IMR-90 (cell line): ENCODE data around the gene SLC26A8. TPM values are rescaled to one million over a fixed set of nuclear protein-coding genes. Genes with fewer than 3 reads are reported as not detected.

Experiments used
- ATAC-seq: fragments of 200-7000 bp; cut with Tn5 transposase; 2 replicates; pipeline ENCODE4 v1.9.1; 2020; ENCODE audit warnings: low read depth, mild to moderate bottlenecking, moderate library complexity
- BruUV-seq: library from RNA; stranded (reverse); fragments of 400-500 nt; replicated peaks from 2 replicates; lab custom pipeline; 2021; lab: Mats Ljungman, UMichigan
- CTCF ChIA-PET: fragments of 300-600 bp; formaldehyde crosslinking; extraction: SDS; loops from one replicate; lab custom pipeline; 2021; ENCODE audit warnings: antibody characterized with exemption; lab: Yijun Ruan, JAX
- POLR2A ChIA-PET: fragments of 300-600 bp; sonication (Branson Sonifier 250); formaldehyde crosslinking; loops from one replicate; lab custom pipeline; 2022; ENCODE audit warnings: antibody characterized with exemption; ENCODE audit not compliant: unreplicated experiment; lab: Charles Lee
- DNase-seq: peaks from one replicate; pipeline ENCODE4 v3.0.0; 2013
- H2AFZ ChIP-seq: replicated peaks from 2 replicates; pipeline ENCODE3; 2013; ENCODE audit warnings: low read length, mild to moderate bottlenecking; ENCODE audit not compliant: poor library complexity
- H2AK5ac ChIP-seq: 2 replicates; pipeline ENCODE4 v1.6.1; 2013; ENCODE audit warnings: low read depth, low read length, inconsistent platforms
- H2AK9ac ChIP-seq: replicated peaks from 2 replicates; pipeline ENCODE3; 2013; ENCODE audit warnings: mild to moderate bottlenecking, low read depth, low read length, moderate library complexity; ENCODE audit not compliant: poor library complexity
- H2BK120ac ChIP-seq: 2 replicates; pipeline ENCODE4 v1.6.1; 2013; ENCODE audit warnings: low read depth, low read length, inconsistent platforms
- H2BK15ac ChIP-seq: 3 replicates; pipeline ENCODE4 v1.6.1; 2013; ENCODE audit warnings: low read depth, low read length, inconsistent platforms
- H2BK20ac ChIP-seq: 2 replicates; pipeline ENCODE4 v1.6.1; 2013; ENCODE audit warnings: low read depth, mild to moderate bottlenecking, inconsistent platforms, low read length, moderate library complexity
- H2BK5ac ChIP-seq: 2 replicates; pipeline ENCODE4 v1.6.1; 2013; ENCODE audit warnings: mild to moderate bottlenecking, low read depth, low read length, inconsistent platforms; ENCODE audit not compliant: poor library complexity, severe bottlenecking
- H3K14ac ChIP-seq: replicated peaks from 2 replicates; pipeline ENCODE4 v1.6.1; 2013; ENCODE audit warnings: low read depth, low read length, inconsistent platforms
- H3K18ac ChIP-seq: 2 replicates; pipeline ENCODE4 v1.6.1; 2013; ENCODE audit warnings: low read depth, low read length, control low read depth
- H3K23ac ChIP-seq: 2 replicates; pipeline ENCODE4 v1.6.1; 2013; ENCODE audit warnings: low read depth, low read length, inconsistent platforms
- H3K27ac ChIP-seq: 2 replicates; pipeline ENCODE4 v1.5.1; 2013; ENCODE audit warnings: mild to moderate bottlenecking, control low read depth, low read length; ENCODE audit not compliant: insufficient read depth
- H3K27me3 ChIP-seq: 2 replicates; pipeline ENCODE4 v1.6.1; 2013; ENCODE audit warnings: low read length; ENCODE audit not compliant: control insufficient read depth, insufficient read depth
- H3K36me3 ChIP-seq: 2 replicates; pipeline ENCODE4 v1.6.1; 2013; ENCODE audit warnings: low read length, mixed read lengths; ENCODE audit not compliant: control insufficient read depth, insufficient read depth
- H3K4ac ChIP-seq: 2 replicates; pipeline ENCODE4 v1.6.1; 2013; ENCODE audit warnings: low read depth, low read length, inconsistent platforms
- H3K4me1 ChIP-seq: 2 replicates; pipeline ENCODE4 v1.6.1; 2013; ENCODE audit warnings: low read length, mixed read lengths; ENCODE audit not compliant: control insufficient read depth, insufficient read depth
- H3K4me2 ChIP-seq: 2 replicates; pipeline ENCODE4 v1.6.1; 2013; ENCODE audit warnings: low read depth, mild to moderate bottlenecking, control low read depth, low read length, moderate library complexity
- H3K4me3 ChIP-seq: 2 replicates; pipeline ENCODE4 v1.5.1; 2013; ENCODE audit warnings: low read depth, mild to moderate bottlenecking, control low read depth, low read length, moderate library complexity; ENCODE audit not compliant: insufficient read depth
- H3K56ac ChIP-seq: 2 replicates; pipeline ENCODE4 v1.6.1; 2013; ENCODE audit warnings: low read length, inconsistent platforms; ENCODE audit not compliant: insufficient read depth; ENCODE audit errors: extremely low read depth
- H3K79me1 ChIP-seq, 2 experiments: 2 replicates each; pipeline ENCODE4 v1.6.1; 2013; ENCODE audit warnings: low read length in 2 of 2, inconsistent platforms in 1 of 2, low read depth in 1 of 2
- H3K9ac ChIP-seq: 2 replicates; pipeline ENCODE4 v1.6.1; 2013; ENCODE audit warnings: low read depth, low read length, control low read depth
- H3K9me1 ChIP-seq: 2 replicates; pipeline ENCODE4 v1.6.1; 2013; ENCODE audit warnings: low read length, inconsistent platforms; ENCODE audit not compliant: insufficient read depth
- H3K9me3 ChIP-seq: 2 replicates; pipeline ENCODE4 v1.6.1; 2013; ENCODE audit warnings: low read length; ENCODE audit not compliant: control insufficient read depth, insufficient read depth
- H4K20me1 ChIP-seq: 2 replicates; pipeline ENCODE4 v1.6.1; 2013; ENCODE audit warnings: low read length, inconsistent platforms; ENCODE audit not compliant: insufficient read depth
- H4K5ac ChIP-seq: 2 replicates; pipeline ENCODE4 v1.6.1; 2013; ENCODE audit warnings: mild to moderate bottlenecking, low read depth, low read length, control low read depth
- H4K8ac ChIP-seq, 2 experiments: 2 replicates each; pipeline ENCODE4 v1.6.1; 2013; ENCODE audit warnings: low read depth in 2 of 2, low read length in 2 of 2, control low read depth in 1 of 2, inconsistent platforms in 1 of 2
- H4K91ac ChIP-seq: 2 replicates; pipeline ENCODE4 v1.6.1; 2013; ENCODE audit warnings: low read depth, low read length, inconsistent platforms; ENCODE audit not compliant: insufficient read depth
- BHLHE40 ChIP-seq: fragments of 150-350 bp; IDR thresholded peaks from 2 replicates; pipeline ENCODE4 v1.6.1; 2016; ENCODE audit warnings: mild to moderate bottlenecking, low read depth, low read length
- CEBPB ChIP-seq: IDR thresholded peaks from 2 replicates; pipeline ENCODE4 v1.6.1; 2012; ENCODE audit warnings: low read depth, low read length, improper control_type of control experiment
- CHD1 ChIP-seq: IDR thresholded peaks from 2 replicates; pipeline ENCODE4 v1.6.1; 2012; ENCODE audit warnings: low read depth, low read length, improper control_type of control experiment
- CTCF ChIP-seq: conservative IDR thresholded peaks from 2 replicates; pipeline ENCODE4 v1.5.1; 2012; ENCODE audit warnings: mild to moderate bottlenecking, low read depth, low read length, improper control_type of control experiment
- ELK1 ChIP-seq: fragments of 150-350 bp; IDR thresholded peaks from 2 replicates; pipeline ENCODE4 v1.6.1; 2016; ENCODE audit warnings: low read depth, mild to moderate bottlenecking, low read length, moderate library complexity, borderline replicate concordance
- FOS ChIP-seq: fragments of 150-350 bp; IDR thresholded peaks from 2 replicates; pipeline ENCODE4 v1.6.1; 2016; ENCODE audit warnings: low read depth, low read length
- MAFK ChIP-seq: IDR thresholded peaks from 2 replicates; pipeline ENCODE4 v1.6.1; 2012; ENCODE audit warnings: low read depth, low read length, improper control_type of control experiment
- MAZ ChIP-seq: IDR thresholded peaks from 2 replicates; pipeline ENCODE4 v1.6.1; 2012; ENCODE audit warnings: low read depth, mild to moderate bottlenecking, low read length, improper control_type of control experiment, moderate library complexity, borderline replicate concordance
- MXI1 ChIP-seq: IDR thresholded peaks from 2 replicates; pipeline ENCODE4 v1.6.1; 2012; ENCODE audit warnings: low read depth, mild to moderate bottlenecking, low read length, moderate library complexity, borderline replicate concordance
- NFE2L2 ChIP-seq: fragments of 150-350 bp; IDR thresholded peaks from 2 replicates; pipeline ENCODE4 v1.6.1; 2016; ENCODE audit warnings: low read depth, mild to moderate bottlenecking, low read length
- POLR2A ChIP-seq: IDR thresholded peaks from 2 replicates; pipeline ENCODE4 v1.6.1; 2012; ENCODE audit warnings: mild to moderate bottlenecking, low read depth, low read length
- RAD21 ChIP-seq: IDR thresholded peaks from 2 replicates; pipeline ENCODE4 v1.6.1; 2012; ENCODE audit warnings: low read length, improper control_type of control experiment
- RCOR1 ChIP-seq: IDR thresholded peaks from 2 replicates; pipeline ENCODE4 v1.6.1; 2012; ENCODE audit warnings: mild to moderate bottlenecking, low read length, improper control_type of control experiment; ENCODE audit not compliant: insufficient replicate concordance
- RFX5 ChIP-seq: IDR thresholded peaks from 2 replicates; pipeline ENCODE4 v1.8.0; 2012; ENCODE audit warnings: low read depth, mild to moderate bottlenecking, low read length, moderate library complexity
- SMC3 ChIP-seq: fragments of 150-350 bp; IDR thresholded peaks from 2 replicates; pipeline ENCODE4 v1.6.1; 2016; ENCODE audit warnings: low read depth, mild to moderate bottlenecking, antibody characterized with exemption, low read length, moderate library complexity
- USF2 ChIP-seq: fragments of 150-350 bp; IDR thresholded peaks from 2 replicates; pipeline ENCODE4 v1.6.1; 2017; ENCODE audit warnings: mild to moderate bottlenecking, antibody characterized with exemption, low read length, low read depth
- WGBS, 2 experiments: methylation state at CpG; one replicate each; pipeline versions ENCODE4 v1.1.5 to v1.1.7; 2013; ENCODE audit warnings: missing lambda C conversion rate in 2 of 2; ENCODE audit not compliant: insufficient read length in 1 of 2; ENCODE audit errors: extremely low coverage in 2 of 2; 5-methylcytosine and 5-hydroxymethylcytosine counted together
- dilution Hi-C: fragments of 300-500 bp; cut with HindIII; formaldehyde crosslinking; loops from one replicate; pipeline ENCODE4 v1.14.3; 2018; ENCODE audit warnings: low sequenced_read_pairs; ENCODE audit not compliant: unreplicated experiment
- in situ Hi-C: fragments of 300-500 bp; cut with MboI; formaldehyde crosslinking; loops from 3 replicates; pipeline ENCODE4 v1.14.3; 2019; ENCODE audit warnings: low sequenced_read_pairs, inconsistent platforms, mixed read lengths
- intact Hi-C: fragments of 100-400 bp; cut with micrococcal nuclease; formaldehyde crosslinking; loops from 2 replicates; pipeline ENCODE4 v1.10.0; 2022
- polyA plus RNA-seq, 3 experiments: library from polyadenylated mRNA; depleted of rRNA; stranded (reverse); fragments of >200 nt; gene quantifications; 2 replicates each; pipeline ENCODE4 v1.2.3, GENCODE V29; 2012; ENCODE audit warnings: low replicate concordance in 1 of 3
- total RNA-seq: library from RNA; depleted of rRNA; stranded (reverse); fragments of >200 nt; gene quantifications from 2 replicates; pipeline ENCODE4 v1.2.3, GENCODE V29; 2012

The SLC26A8 gene
- total and polyA plus RNA-seq, 2 of the 4 experiments (the other 2 are of a cell fraction), result 0.07 TPM; not detected in 1

GRCh38 chr6:35977308-35977707, 47.1 kb downstream of the SLC26A8 start:
- H2BK120ac ChIP-seq, result no peak overlapping the region
- no peak overlapping the region for H3K27ac ChIP-seq
- POLR2A ChIA-PET, result no interaction called here
- no peak overlapping the region for H3K14ac ChIP-seq
- H3K36me3 ChIP-seq, result no peaks in the 10 kb centered on the region
- dilution Hi-C loops, result no loop called here
- BruUV-seq, result no TSS peak
- no peaks in the 10 kb centered on the region for H3K9me1 ChIP-seq
- no peak overlapping the region for H2BK15ac ChIP-seq
- no peak overlapping the region for H2BK20ac ChIP-seq
- no peak overlapping the region for H4K91ac ChIP-seq
- no peak overlapping the region for H3K56ac ChIP-seq
- no peaks in the 10 kb centered on the region for H3K79me1 ChIP-seq
- no peak overlapping the region for H4K8ac ChIP-seq
- no peak overlapping the region for H2AFZ ChIP-seq
- H3K4me3 ChIP-seq, result no peak overlapping the region
- no peak overlapping the region for H3K4me2 ChIP-seq
- DNase-seq (no peak), ATAC-seq (no peak)
- in situ Hi-C loops, result no loop called here
- H3K9me3 ChIP-seq, result no peaks in the 10 kb centered on the region
- WGBS, 2 experiments, result no CpG with 5 or more reads among the region's 4 CpGs
- no peak overlapping the region for H2BK5ac ChIP-seq
- H3K23ac ChIP-seq, result no peak overlapping the region
- no peaks in the 10 kb centered on the region for H3K4me1 ChIP-seq
- intact Hi-C loops, result loop anchor here (2.0 kb wide), 1 partner anchor 27 kb away; no protein-coding TSS in a partner anchor
- peaks cover 6% of the 10 kb centered on the region for H3K27me3 ChIP-seq
- CTCF ChIA-PET, result no interaction called here
- no peak overlapping the region for H2AK9ac ChIP-seq
- H4K20me1 ChIP-seq, result no peaks in the 10 kb centered on the region
- no peak overlapping the region for H2AK5ac ChIP-seq
- no peak overlapping the region for H3K18ac ChIP-seq
- TF ChIP-seq MXI1, result no peak
- TF ChIP-seq MAFK, result no peak
- TF ChIP-seq FOS, result no peak
- no peak for TF ChIP-seq RCOR1
- TF ChIP-seq RFX5, result no peak
- TF ChIP-seq SMC3, result no peak
- TF ChIP-seq CHD1, result no peak
- TF ChIP-seq BHLHE40, result no peak
- TF ChIP-seq CEBPB, result no peak
- no peak for TF ChIP-seq USF2
- TF ChIP-seq POLR2A, result no peak
- no peak for TF ChIP-seq CTCF
- no peak for TF ChIP-seq MAZ
- no peak for TF ChIP-seq ELK1
- no peak for TF ChIP-seq NFE2L2
- no peak for TF ChIP-seq RAD21
- no peak overlapping the region for H4K5ac ChIP-seq
- no peak overlapping the region for H3K9ac ChIP-seq
- H3K4ac ChIP-seq, result no peak overlapping the region
